ENCODE results near the gene SNAPC4. TPM values are rescaled to one million over a fixed set of nuclear protein-coding genes. Genes with fewer than 3 reads are reported as not detected.

Gene SNAPC4
- total and polyA plus RNA-seq, 2 of the 8 experiments (the other 6 are each of a cell fraction or from before 2014, with no cell fraction given): 6.9 to 18.1 TPM

DNA sequence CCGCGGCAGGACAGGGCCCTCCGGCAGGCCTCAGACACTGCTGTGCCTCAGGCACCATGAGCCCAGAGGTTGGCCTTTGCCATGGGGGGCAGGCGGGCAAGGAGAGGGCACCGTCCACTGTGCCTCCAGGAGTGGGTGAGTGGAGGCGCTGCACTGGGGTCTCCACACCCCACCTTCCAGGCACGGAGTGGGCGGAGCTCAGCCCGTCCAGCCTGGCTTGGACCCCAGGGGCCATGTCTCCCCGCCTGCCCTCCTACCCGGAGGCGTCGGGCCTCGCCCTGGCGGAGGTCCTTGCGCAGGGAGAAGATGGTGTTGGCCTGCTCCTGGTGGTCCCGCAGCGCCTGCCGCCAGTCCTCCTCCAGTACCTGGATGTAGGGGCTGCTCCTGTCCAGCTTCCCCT lies 29.9 kb downstream of the SNAPC4 start:
- DNase-seq (ENCODE audit: low read depth in 1 of 2, low spot score in 2 of 2): no peak
- CTCF ChIA-PET (ENCODE audit: partially characterized antibody): interaction anchor here (1.1 to 2.9 kb wide), 8 partner anchors 24 to 302 kb away, joined by 3 to 19 read pairs (median 4); no protein-coding TSS in a partner anchor
- no peak overlapping the region for H4K91ac ChIP-seq (replicated peaks; ENCODE audit: insufficient read length, low read length)

More for the DNA sequence above, 29.9 kb downstream of the SNAPC4 start:
- no peak overlapping the region for H2BK12ac ChIP-seq (ENCODE audit: low read depth, low read length)
- H4K8ac ChIP-seq (ENCODE audit: extremely low read depth, insufficient read depth, low read length): peak overlapping the region; percentile 25; the same call in 1 of the 2 replicates
- no peak overlapping the region for H3K27ac ChIP-seq (ENCODE audit: low read depth, low read length)
- no peak overlapping the region for H3K56ac ChIP-seq (replicated peaks; ENCODE audit: insufficient read length, low read depth, low read length)
- peaks cover 0 to 3% of the 10 kb centered on the region in 2 experiments for H4K20me1 ChIP-seq (replicated peaks in 1 of 2; ENCODE audit: control insufficient read depth in 1 of 2, insufficient read depth in 2 of 2, low read length in 2 of 2)
- POLR2A ChIA-PET (ENCODE audit: partially characterized antibody): interaction anchor here (0.8 to 7.2 kb wide), 6 partner anchors 8 to 69 kb away, joined by 3 to 43 read pairs (median 4); partner anchors contain the start of genes DNLZ and SNAPC4
- no peak overlapping the region for H2BK20ac ChIP-seq (ENCODE audit: low read length)
- no peak overlapping the region for H2BK120ac ChIP-seq (replicated peaks; ENCODE audit: low read depth, low read length)
- no peak overlapping the region for H3K9ac ChIP-seq (replicated peaks in 1 of 4; ENCODE audit: extremely low read depth in 1 of 4, low read depth in 3 of 4, low read length in 3 of 4)
- no peak overlapping the region for H3K23ac ChIP-seq (ENCODE audit: insufficient read length)
- H2BK5ac ChIP-seq (ENCODE audit: low read depth, low read length): no peak overlapping the region; the same call in 1 of the 2 replicates
- H3K27me3 ChIP-seq (replicated peaks in 1 of 4; ENCODE audit: control insufficient read depth in 3 of 4, extremely low read depth in 1 of 4, insufficient read depth in 3 of 4, low read length in 3 of 4): no peaks in the 10 kb centered on the region
- H3K4me3 ChIP-seq (ENCODE audit: extremely low read depth in 1 of 4, insufficient read depth in 2 of 4, low read depth in 3 of 4, low read length in 4 of 4): no peak overlapping the region
- no peaks in the 10 kb centered on the region for H3K23me2 ChIP-seq (ENCODE audit: low read depth, low read length)
- no peaks in the 10 kb centered on the region for H3K4me1 ChIP-seq (replicated peaks in 1 of 4; ENCODE audit: control insufficient read depth in 3 of 4, insufficient read depth in 4 of 4, low read length in 3 of 4)
- no peak overlapping the region for H3K18ac ChIP-seq (ENCODE audit: extremely low read depth, low read length)
- WGBS, 2 experiments (ENCODE audit: extremely low coverage in 1 of 2, insufficient coverage in 1 of 2, insufficient read length in 1 of 2, insufficient replicate concordance in 2 of 2, low coverage in 1 of 2, low lambda C conversion rate in 2 of 2, missing lambda C conversion rate in 1 of 2): 94% methylated on average over 18 of the region's 19 CpGs; no CpG with 5 or more reads in 1 of the 2 experiments
- H2AFZ ChIP-seq (ENCODE audit: low read length): no peak overlapping the region
- H3K36me3 ChIP-seq (ENCODE audit: control insufficient read depth in 2 of 4, insufficient read depth in 4 of 4, low read length in 3 of 4): no peaks in the 10 kb centered on the region
- H3K14ac ChIP-seq (ENCODE audit: insufficient read length): no peak overlapping the region
- no peak for FAIRE-seq
- no peak overlapping the region for H4K5ac ChIP-seq (ENCODE audit: insufficient read length, low read depth, low read length)
- H3K79me2 ChIP-seq (ENCODE audit: control insufficient read depth in 1 of 2, insufficient read depth in 2 of 2, low read length in 2 of 2): no peaks in the 10 kb centered on the region
- H3K4ac ChIP-seq (replicated peaks; ENCODE audit: insufficient read length, low read depth, low read length): no peak overlapping the region
- no peaks in the 10 kb centered on the region for H3K9me3 ChIP-seq (ENCODE audit: insufficient read depth in 2 of 2, low read depth in 1 of 2, low read length in 1 of 2)
- no peaks in the 10 kb centered on the region for H3K79me1 ChIP-seq (ENCODE audit: low read depth, low read length)
- H3K4me2 ChIP-seq (ENCODE audit: insufficient read depth in 1 of 2, low read depth in 2 of 2, low read length in 2 of 2): no peak overlapping the region
- TF ChIP-seq, protein P1, sequence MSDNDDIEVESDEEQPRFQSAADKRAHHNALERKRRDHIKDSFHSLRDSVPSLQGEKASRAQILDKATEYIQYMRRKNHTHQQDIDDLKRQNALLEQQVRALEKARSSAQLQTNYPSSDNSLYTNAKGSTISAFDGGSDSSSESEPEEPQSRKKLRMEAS (IDR thresholded peaks at IDR 0.05): no peak
- TF ChIP-seq RFX5 (IDR thresholded peaks at IDR 0.05; ENCODE audit: borderline replicate concordance, low read depth, low read length): no peak
- no peak for TF ChIP-seq ASH2L (IDR thresholded peaks at IDR 0.05; ENCODE audit: low read length)
- no peak for TF ChIP-seq GTF2F1 (IDR thresholded peaks at IDR 0.05; ENCODE audit: borderline replicate concordance, low read depth, low read length)
- TF ChIP-seq SP1 (IDR thresholded peaks at IDR 0.05; ENCODE audit: low read depth, low read length): no peak
- no peak for TF ChIP-seq POU5F1 (IDR thresholded peaks at IDR 0.05; ENCODE audit: low read depth, low read length)
- TF ChIP-seq HDAC6 (IDR thresholded peaks at IDR 0.05; ENCODE audit: low read depth, low read length): no peak
- TF ChIP-seq TBP (IDR thresholded peaks at IDR 0.05; ENCODE audit: low read depth, low read length): no peak
- TF ChIP-seq, protein P2, sequence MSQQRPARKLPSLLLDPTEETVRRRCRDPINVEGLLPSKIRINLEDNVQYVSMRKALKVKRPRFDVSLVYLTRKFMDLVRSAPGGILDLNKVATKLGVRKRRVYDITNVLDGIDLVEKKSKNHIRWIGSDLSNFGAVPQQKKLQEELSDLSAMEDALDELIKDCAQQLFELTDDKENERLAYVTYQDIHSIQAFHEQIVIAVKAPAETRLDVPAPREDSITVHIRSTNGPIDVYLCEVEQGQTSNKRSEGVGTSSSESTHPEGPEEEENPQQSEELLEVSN (IDR thresholded peaks at IDR 0.05): no peak
- H2AK5ac ChIP-seq (ENCODE audit: low read depth, low read length): no peak overlapping the region
- H2BK15ac ChIP-seq (ENCODE audit: low read length): no peak overlapping the region
